SU-DHL-6 (cell line): ENCODE results near the gene IFIH1.

Experiments used
- H2AFZ ChIP-seq: fragments of 200-600 bp; sonication (generic); 2 replicates; pipeline ENCODE4 v1.6.1; 2014; ENCODE audit warnings: low read depth, mild to moderate bottlenecking, moderate library complexity, mixed read lengths, antibody characterized with exemption, low read length; ENCODE audit not compliant: severe bottlenecking
- H3F3A ChIP-seq: fragments of 200-600 bp; shearing (Covaris generic); 2 replicates; pipeline ENCODE4 v1.6.0; 2016; ENCODE audit warnings: antibody characterized with exemption, mild to moderate bottlenecking; ENCODE audit not compliant: insufficient read depth
- H3K27ac ChIP-seq: fragments of 200-600 bp; sonication (generic); 2 replicates; pipeline ENCODE4 v1.5.1; 2016; ENCODE audit warnings: low read depth, mild to moderate bottlenecking, low read length, moderate library complexity, mixed read lengths
- H3K27me3 ChIP-seq: fragments of 200-600 bp; sonication (generic), shearing (Covaris generic); 2 replicates; pipeline ENCODE4 v1.6.0; 2014; ENCODE audit warnings: mild to moderate bottlenecking, low read length
- H3K36me3 ChIP-seq: fragments of 200-600 bp; sonication (generic); 2 replicates; pipeline ENCODE4 v1.6.1; 2014; ENCODE audit warnings: mild to moderate bottlenecking, low read length, mixed read lengths
- H3K4me2 ChIP-seq: fragments of 300-600, 200-600 bp; shearing (Covaris generic), sonication (generic); 2 replicates; pipeline ENCODE4 v1.6.0; 2014; ENCODE audit warnings: low read length, low read depth, mild to moderate bottlenecking; ENCODE audit not compliant: poor library complexity, severe bottlenecking
- H3K4me3 ChIP-seq: fragments of 200-600 bp; sonication (generic); 2 replicates; pipeline ENCODE4 v1.5.1; 2014; ENCODE audit warnings: antibody characterized with exemption, low read length, mild to moderate bottlenecking, mixed read lengths; ENCODE audit not compliant: insufficient read depth, poor library complexity, severe bottlenecking
- H3K79me2 ChIP-seq: fragments of 200-600 bp; sonication (generic); 2 replicates; pipeline ENCODE4 v1.6.1; 2014; ENCODE audit warnings: mild to moderate bottlenecking, low read length, moderate library complexity; ENCODE audit not compliant: insufficient read depth
- H3K9ac ChIP-seq: fragments of 200-600 bp; sonication (generic); 2 replicates; pipeline ENCODE4 v1.7.0; 2014; ENCODE audit warnings: mild to moderate bottlenecking, low read length
- H3K9me2 ChIP-seq: fragments of 200-600 bp; sonication (generic); replicated peaks from 2 replicates; pipeline ENCODE4 v1.6.1; 2014; ENCODE audit warnings: low read length; ENCODE audit not compliant: insufficient read depth
- H3K9me3 ChIP-seq: fragments of 200-600 bp; sonication (generic); 2 replicates; pipeline ENCODE4 v1.6.1; 2014; ENCODE audit warnings: low read length, mixed read lengths; ENCODE audit not compliant: insufficient read depth
- H4K20me1 ChIP-seq: fragments of 200-600 bp; sonication (generic); 2 replicates; pipeline ENCODE4 v1.6.1; 2014; ENCODE audit warnings: low read depth, mild to moderate bottlenecking, antibody characterized with exemption, low read length, moderate library complexity, mixed read lengths
- EZH2phosphoT487 ChIP-seq: fragments of 200-600 bp; sonication (generic), shearing (Covaris generic); conservative IDR thresholded peaks from 2 replicates; pipeline ENCODE4 v1.6.1; 2018; ENCODE audit warnings: mild to moderate bottlenecking, antibody characterized with exemption, low read length, moderate library complexity, mixed read lengths
- TF ChIP-seq, protein P1 (sequence below): fragments of 200-600 bp; sonication (generic); IDR thresholded peaks from one replicate; pipeline ENCODE4 v1.5.1; 2017; ENCODE audit warnings: antibody characterized with exemption, mild to moderate bottlenecking, low read length, moderate library complexity; ENCODE audit not compliant: insufficient read depth, poor library complexity, severe bottlenecking

The IFIH1 gene

DNA sequence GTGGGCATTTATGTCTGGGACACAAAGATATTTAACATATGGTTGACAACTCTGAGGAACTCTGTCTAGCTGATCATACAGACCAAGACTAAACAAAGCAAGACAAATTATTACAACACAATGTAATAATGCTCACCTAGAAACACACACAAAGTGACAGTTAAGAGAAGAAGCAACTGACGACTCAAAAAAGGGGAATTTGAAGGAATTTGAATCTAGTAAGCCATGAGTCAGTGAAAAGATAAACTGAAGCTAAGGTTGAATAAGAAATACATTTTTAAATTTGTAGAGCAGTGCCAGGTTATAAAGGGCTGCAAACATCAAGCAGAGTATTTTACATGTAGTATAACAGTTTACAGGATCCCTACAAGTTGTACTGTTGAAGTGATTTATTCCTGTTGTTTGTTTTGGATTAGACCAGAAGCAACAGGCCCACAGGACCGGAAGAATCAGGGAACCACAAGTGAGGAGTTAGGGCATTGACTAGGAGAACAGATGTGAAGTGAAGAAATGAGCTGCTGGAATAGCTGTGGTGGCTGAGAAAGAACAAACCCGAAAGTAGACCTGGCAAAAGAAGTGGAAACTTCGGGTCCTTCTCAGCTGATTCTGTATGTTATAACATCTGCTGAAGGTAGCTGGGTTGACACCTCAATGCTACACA lies 35.6 kb downstream of the IFIH1 start:
- Histone ChIP-seq H3K9me3 (no peaks in the 10 kb centered on the region), H3K27me3 (no peaks in the 10 kb centered on the region), H3K36me3 (no peaks in the 10 kb centered on the region), H3K9ac (no peak overlapping the region), H3K4me3 (no peak overlapping the region), H3F3A (no peaks in the 10 kb centered on the region), H3K79me2 (no peaks in the 10 kb centered on the region), H4K20me1 (no peaks in the 10 kb centered on the region), H2AFZ (no peak overlapping the region), H3K4me2 (no peak overlapping the region), H3K9me2 (no peaks in the 10 kb centered on the region), H3K27ac (no peak overlapping the region)
- TF ChIP-seq, protein P1, sequence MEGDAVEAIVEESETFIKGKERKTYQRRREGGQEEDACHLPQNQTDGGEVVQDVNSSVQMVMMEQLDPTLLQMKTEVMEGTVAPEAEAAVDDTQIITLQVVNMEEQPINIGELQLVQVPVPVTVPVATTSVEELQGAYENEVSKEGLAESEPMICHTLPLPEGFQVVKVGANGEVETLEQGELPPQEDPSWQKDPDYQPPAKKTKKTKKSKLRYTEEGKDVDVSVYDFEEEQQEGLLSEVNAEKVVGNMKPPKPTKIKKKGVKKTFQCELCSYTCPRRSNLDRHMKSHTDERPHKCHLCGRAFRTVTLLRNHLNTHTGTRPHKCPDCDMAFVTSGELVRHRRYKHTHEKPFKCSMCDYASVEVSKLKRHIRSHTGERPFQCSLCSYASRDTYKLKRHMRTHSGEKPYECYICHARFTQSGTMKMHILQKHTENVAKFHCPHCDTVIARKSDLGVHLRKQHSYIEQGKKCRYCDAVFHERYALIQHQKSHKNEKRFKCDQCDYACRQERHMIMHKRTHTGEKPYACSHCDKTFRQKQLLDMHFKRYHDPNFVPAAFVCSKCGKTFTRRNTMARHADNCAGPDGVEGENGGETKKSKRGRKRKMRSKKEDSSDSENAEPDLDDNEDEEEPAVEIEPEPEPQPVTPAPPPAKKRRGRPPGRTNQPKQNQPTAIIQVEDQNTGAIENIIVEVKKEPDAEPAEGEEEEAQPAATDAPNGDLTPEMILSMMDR, result no peak

- Histone ChIP-seq H2AFZ (no peak overlapping the region), H3K9me3 (no peaks in the 10 kb centered on the region), H4K20me1 (no peaks in the 10 kb centered on the region), H3K27ac (no peak overlapping the region), H3K4me3 (no peak overlapping the region), H3K27me3 (no peaks in the 10 kb centered on the region), H3K9ac (no peak overlapping the region), H3F3A (no peaks in the 10 kb centered on the region), H3K4me2 (no peak overlapping the region), H3K36me3 (no peaks in the 10 kb centered on the region), H3K79me2 (no peaks in the 10 kb centered on the region), H3K9me2 (no peaks in the 10 kb centered on the region)
- TF ChIP-seq, protein P1, result no peak
- TF ChIP-seq EZH2phosphoT487, result no peak
Observed at GRCh38 chr2:162280654-162281053, 37.8 kb downstream of the IFIH1 start.

DNA sequence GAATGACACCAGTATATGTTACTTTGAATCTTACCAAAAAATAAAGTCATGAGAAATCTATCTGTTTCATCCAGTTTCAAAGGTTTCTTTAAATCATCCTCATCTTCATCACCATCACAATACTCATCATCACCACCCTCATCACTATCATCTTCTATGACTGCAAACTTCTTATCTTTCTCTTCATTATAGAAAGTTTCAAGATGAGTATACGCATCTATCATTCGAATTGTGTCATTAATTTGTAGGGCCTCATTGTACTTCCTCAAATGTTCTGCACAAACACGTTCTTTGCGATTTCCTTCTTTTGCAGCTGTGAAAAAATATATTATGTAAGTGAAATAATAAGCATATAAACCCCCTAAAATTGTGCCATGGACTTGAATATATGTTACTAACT lies 41.1 kb downstream of the IFIH1 start:
- Histone ChIP-seq H3K27me3 (no peaks in the 10 kb centered on the region), H3K9me3 (no peaks in the 10 kb centered on the region), H3K27ac (no peak overlapping the region), H3K9ac (no peak overlapping the region), H3K4me3 (no peak overlapping the region), H3F3A (no peaks in the 10 kb centered on the region), H2AFZ (no peak overlapping the region), H4K20me1 (no peaks in the 10 kb centered on the region), H3K9me2 (no peaks in the 10 kb centered on the region), H3K4me2 (no peak overlapping the region), H3K79me2 (no peaks in the 10 kb centered on the region), H3K36me3 (no peaks in the 10 kb centered on the region)
- TF ChIP-seq, protein P1, result no peak
- no peak for TF ChIP-seq EZH2phosphoT487

DNA sequence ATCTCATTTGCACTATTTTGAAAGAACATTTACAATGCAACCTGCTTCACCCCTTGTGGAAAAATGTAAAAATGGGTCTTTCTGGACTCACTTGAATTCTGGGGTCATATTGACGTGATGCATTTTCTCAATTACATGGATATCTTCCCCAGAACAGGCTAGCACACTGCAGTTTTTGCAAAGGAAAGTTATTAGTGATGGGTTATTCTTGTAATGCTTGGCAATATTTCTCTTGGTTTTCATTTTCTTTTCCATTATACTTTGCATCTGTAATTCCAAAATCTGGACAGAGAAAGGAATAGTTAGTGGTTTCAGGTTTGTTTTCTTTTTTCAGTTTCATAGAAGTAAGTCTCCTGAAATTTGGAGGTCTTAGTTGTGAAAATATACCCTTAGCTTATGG lies 50.5 kb downstream of the IFIH1 start:
- Histone ChIP-seq H4K20me1 (no peaks in the 10 kb centered on the region), H3F3A (no peaks in the 10 kb centered on the region), H3K27me3 (no peaks in the 10 kb centered on the region), H3K9ac (no peak overlapping the region), H3K9me3 (no peaks in the 10 kb centered on the region), H3K9me2 (no peaks in the 10 kb centered on the region), H3K79me2 (no peaks in the 10 kb centered on the region), H3K27ac (no peak overlapping the region), H2AFZ (no peak overlapping the region), H3K4me2 (no peak overlapping the region), H3K36me3 (no peaks in the 10 kb centered on the region), H3K4me3 (no peak overlapping the region)
- no peak for TF ChIP-seq EZH2phosphoT487
- TF ChIP-seq, protein P1, result no peak
